Fibroblast of skin of scalp (primary cell): ENCODE measurements around the gene JUN.

Source experiments
- DNase-seq: peaks from one replicate; pipeline ENCODE4 v3.0.0-alpha.2; 2013

JUN gene

GRCh38 chr1:58755468-58755872, 28.4 kb downstream of the JUN start:
- peak; percentile 99 for DNase-seq

GRCh38 chr1:58754683-58755467, 29.0 kb downstream of the JUN start:
- no peak for DNase-seq

GRCh38 chr1:58754073-58754613, 29.7 kb downstream of the JUN start:
- no peak for DNase-seq

GRCh38 chr1:58753431-58753866, 30.4 kb downstream of the JUN start:
- no peak for DNase-seq

- DNase-seq, result no peak
These were observed 34.2 kb downstream of the JUN start for GRCh38 chr1:58749646-58750045.

- DNase-seq, result no peak
These were observed 35.2 kb downstream of the JUN start for GRCh38 chr1:58748666-58749065.

GRCh38 chr1:58746757-58747156, 37.1 kb downstream of the JUN start:
- DNase-seq, result no peak

GRCh38 chr1:58746182-58746581, 37.7 kb downstream of the JUN start:
- no peak for DNase-seq

- no peak for DNase-seq
These were observed 38.2 kb downstream of the JUN start for GRCh38 chr1:58745666-58746065.

- DNase-seq, result no peak
These were observed 38.7 kb downstream of the JUN start for GRCh38 chr1:58745117-58745516.

- no peak for DNase-seq
These were observed 41.9 kb downstream of the JUN start for GRCh38 chr1:58741678-58742553.

- DNase-seq, result peak; percentile 65
These were observed 43.9 kb downstream of the JUN start for GRCh38 chr1:58739856-58740466.

GRCh38 chr1:58738876-58739275, 45.0 kb downstream of the JUN start:
- no peak for DNase-seq

- DNase-seq, result no peak
These were observed 48.3 kb downstream of the JUN start for GRCh38 chr1:58735586-58735985.

- no peak for DNase-seq
These were observed 49.2 kb downstream of the JUN start for GRCh38 chr1:58734630-58735029.

GRCh38 chr1:58732087-58732775, 51.6 kb downstream of the JUN start:
- no peak for DNase-seq
